ENCODE measurements around the gene LSS.

The LSS gene

GRCh38 chr21:46218906-46219590 lies 9.5 kb downstream of the LSS start:
- no peak for DNase-seq

DNA sequence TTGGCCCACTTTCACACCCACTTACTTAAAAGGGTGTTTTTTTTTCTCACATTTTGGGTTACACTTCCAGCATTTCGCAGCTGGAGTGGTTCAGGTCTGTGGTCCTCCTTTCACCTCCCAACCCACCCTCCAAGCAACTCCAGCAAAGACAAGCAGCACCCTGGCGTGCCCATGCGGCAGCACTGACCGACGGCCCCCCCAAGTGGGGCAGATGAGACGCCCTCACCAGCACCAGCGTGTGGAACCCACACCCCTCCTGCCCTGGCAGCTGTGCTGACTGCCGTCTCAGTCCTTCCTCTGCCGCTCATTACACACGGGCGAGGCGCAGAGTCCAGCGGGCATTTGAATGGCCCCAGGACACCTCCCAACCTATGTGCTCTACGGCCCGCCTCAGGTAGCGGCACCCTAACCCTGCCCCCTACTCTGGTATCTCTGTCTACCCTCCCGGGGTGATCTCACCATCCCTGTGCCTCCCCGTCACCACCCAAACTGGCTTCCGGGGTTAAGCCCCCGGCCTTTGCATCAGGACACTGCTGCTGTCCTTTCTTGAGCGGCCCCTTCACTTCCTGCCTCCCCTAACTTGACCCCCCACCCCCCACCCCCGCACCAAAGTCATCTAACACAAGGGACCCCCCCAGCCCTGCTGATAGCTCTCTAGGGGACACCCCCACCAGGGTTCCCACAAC lies 10.9 kb downstream of the LSS start:
- DNase-seq: no peak

DNA sequence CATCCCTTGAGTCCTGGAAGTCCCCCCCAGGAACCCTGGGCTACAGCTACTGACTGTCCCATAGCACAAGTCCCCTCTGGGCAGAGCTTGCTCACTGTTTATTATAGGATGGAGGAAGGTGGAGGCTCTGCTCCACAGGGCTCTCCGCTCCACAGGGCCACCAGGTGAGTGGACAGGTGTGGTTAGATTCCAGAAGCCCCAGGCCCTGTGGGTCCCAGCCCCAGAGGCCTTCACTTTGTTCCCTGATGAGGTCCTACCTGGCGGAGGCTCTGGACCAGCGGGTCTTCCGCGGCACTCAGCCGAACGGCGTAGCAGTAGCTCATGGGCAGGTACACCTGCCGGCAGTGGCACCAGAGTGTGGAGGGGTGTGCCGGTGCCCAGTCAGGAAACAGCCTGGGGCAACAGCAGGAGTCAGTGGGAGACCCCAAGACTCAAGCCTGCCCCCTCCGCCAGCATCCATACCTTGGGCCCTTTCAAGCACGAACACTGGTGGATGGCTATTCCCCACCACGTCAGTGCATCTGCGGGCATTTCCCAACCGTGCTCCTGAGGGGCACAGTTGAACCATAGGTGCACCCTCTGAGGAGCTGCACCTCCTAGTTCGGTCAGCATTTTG lies 12.3 kb downstream of the LSS start:
- DNase-seq: no peak

DNA sequence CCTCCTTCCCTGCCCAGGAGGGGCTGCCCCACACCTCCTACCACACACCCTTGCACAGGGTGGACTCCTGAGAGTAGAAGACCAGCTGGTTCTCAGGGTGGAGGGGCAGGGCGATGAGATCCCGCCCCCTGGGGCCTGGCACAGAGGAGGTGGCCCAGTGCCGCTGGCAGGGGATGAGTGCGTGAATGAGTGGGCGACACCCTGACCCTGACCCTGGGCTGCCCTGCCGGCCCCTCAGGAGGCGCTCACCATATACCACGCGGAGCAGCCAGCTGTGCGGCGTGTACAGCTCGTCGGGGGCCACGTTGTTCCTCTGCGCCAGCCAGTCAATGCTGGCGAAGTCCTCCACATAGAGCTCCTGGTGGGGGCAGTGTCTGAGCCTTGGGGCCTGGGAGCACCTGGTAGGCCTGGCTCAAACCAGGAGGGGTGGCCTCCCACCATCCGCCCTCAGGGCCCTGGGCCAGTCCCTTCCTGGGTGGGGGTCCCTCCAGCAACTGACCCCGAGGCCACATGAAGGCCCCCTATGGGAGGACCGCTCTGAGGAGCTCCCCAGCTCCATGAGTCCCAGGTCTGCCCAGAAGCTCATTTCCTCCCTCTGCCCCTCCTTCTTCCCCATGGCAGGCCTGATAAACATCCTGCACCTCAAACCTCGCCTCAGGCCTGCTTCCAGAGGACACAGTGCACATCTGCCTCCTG lies 13.0 kb downstream of the LSS start:
- no peak for DNase-seq

DNA sequence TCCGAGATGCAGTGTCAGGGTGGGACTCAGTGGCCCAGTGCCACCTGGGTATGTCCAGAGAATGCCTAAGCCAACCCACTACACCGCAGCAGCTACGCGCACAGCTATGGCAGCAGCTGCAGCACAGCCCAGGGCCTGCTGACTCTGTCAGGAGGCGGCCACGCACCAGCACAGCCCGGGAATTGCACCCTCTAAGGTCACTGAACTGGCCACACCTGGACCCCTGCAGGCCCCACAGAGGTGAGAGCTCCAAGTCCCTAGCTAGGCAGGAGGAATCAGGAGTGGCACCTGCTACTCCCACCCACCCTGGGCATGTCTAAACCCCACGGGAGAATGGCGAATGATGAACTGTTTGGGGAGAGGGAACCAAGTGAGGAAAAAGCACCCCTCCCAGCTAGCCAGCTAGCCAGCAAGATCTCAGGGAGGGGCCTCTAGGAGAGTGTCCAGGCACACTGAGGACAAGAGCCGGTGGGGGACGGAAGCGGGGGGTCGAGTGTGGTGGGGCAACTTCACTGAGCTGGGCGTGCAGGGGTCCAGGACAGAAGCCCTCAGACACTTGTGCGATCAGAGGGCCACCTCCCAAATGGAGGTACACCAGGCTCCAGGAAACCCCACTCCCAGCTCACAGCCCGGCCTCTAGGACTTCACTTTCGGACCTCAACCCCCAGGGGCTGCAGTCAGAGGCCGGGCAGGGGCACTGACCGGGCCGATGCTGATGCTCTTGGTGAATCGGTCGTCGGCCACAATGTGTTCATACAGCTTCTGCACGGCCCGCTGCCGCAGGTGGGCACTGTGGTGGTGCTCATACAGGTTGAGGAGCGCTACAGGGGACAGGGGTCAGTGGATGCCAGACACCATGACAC lies 13.9 kb downstream of the LSS start:
- no peak for DNase-seq

DNA sequence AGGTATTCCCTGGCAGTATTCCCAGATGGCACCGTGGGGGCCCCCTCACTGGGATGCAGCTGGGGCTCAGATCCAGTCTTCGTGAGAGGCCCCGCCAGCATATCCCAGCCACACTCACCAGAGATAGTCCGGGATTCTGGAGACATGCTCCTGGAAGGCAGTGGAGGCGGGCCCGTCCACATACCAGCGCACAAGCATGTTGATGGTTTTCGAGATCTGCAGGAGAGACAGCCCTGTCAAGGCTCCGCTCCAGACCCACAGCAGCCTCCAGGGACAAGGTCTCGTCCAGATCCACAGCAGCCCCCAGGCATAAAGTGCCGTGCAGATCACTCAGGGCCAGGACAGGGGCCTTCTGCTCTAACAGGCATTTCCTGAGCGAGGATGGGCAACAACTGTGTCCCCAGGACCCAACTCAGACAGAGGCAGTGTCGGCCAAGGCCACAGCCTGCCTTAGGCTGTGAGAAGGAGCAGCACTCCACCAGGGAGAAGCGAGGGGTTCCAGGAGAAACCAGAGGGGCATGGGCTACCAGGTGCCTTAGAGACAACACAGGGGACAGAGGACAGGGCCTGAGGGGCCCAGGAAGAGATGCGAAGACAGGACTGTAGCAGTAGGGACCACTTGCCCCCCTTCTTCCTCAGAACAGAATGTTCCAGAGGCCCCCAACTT lies 14.8 kb downstream of the LSS start:
- no peak for DNase-seq

DNA sequence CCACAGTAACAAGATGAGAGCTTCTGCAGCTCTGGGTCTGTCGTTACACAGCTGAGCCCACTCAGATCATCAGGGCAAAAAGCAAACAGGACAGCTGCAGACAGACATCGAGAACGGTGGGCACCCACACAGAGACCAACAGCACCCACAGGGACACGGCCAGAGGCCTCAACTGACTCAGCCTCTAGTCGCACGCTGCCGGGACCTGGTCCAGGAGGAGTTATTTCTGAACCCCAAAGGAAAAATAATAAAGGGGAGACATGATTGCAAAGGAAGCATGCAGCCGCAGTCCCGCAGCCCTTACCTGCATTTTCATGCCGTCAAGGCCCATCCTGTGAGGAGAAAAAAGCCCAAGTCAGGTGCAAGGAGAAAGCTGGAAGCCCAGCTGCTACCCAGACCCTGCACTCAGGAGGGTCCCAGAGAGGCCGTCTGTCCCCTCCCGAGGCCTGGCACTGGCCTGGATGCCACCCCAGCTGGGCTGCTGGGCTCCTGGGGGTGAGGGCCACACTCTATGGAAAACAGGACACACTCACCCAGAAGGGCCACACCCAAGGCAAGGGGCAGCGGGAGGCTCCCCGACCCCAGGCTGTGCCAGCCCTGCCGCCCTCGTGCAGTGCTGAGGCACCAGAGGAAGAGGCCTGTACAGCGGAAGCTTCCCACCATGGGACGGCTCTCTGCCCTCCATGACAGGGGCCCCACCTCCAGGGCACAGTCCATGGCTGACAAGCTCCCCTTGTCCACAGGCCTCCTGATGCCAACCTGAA lies 15.7 kb downstream of the LSS start:
- no peak for DNase-seq

DNA sequence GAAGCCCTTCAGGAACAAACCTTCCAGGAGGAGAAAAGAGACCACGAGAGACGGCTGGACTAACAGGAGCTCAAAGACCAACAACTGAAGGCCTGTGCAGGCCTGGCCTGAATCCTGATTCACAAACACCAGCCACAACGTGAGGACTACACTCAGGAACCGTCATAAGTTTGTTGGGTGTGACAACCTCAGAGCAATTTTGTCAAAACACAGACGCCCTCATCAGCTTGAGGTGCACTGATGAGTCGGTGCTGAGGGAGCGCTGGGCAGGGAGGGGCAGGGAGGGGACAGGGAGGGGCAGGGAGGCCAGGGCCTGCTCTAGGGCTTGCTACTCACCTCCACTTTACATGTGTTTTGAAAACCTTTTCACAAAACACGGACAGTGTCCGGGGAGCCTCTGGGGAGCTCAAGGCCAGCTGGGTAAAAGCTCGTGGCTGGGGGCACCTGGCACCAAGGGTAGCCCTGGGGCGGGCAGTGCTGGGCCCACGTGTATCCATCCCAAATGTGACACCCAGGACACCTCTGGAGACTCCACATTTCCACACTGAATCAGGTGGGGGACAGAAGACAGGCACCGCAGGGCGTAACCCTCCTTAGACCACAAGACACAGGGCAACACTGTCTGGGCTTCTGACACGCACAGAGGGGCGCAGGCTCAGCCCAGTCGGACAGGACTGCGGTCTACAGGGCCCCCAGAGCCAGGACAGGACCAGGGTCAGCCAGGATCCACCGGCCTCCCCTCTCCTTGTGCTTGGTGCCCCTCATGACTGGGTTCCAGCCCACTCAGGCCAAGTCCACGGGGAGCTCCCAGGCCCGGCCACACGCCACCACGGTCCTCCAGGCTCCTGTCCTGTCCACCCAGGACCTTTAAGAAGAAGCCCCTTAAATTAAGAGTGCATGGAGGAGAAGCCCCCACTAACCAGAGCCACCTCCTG lies 16.5 kb downstream of the LSS start:
- no peak for DNase-seq

DNA sequence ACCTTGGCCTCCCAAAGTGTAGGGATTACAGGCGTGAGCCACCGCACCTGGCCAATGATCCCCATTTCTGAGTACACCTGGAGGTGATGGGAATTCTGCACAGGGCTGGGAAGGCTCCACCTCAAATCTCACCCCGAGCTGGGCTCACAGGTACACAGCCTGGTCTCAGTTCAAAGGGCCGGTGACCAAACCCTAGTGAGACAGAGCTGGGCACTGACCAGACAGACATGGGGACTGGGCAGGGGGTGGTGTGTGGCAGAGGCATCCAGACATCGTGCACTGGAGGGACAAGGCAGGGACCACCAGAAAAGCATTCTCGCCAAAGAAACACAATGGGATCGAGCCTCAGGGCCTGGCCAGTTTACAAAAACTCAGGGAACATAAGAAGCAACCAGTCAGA lies 17.2 kb downstream of the LSS start:
- DNase-seq: no peak

GRCh38 chr21:46210378-46211136 lies 18.0 kb downstream of the LSS start:
- no peak for DNase-seq

- DNase-seq: no peak
Observed at GRCh38 chr21:46208761-46209721, 19.5 kb downstream of the LSS start.

DNA sequence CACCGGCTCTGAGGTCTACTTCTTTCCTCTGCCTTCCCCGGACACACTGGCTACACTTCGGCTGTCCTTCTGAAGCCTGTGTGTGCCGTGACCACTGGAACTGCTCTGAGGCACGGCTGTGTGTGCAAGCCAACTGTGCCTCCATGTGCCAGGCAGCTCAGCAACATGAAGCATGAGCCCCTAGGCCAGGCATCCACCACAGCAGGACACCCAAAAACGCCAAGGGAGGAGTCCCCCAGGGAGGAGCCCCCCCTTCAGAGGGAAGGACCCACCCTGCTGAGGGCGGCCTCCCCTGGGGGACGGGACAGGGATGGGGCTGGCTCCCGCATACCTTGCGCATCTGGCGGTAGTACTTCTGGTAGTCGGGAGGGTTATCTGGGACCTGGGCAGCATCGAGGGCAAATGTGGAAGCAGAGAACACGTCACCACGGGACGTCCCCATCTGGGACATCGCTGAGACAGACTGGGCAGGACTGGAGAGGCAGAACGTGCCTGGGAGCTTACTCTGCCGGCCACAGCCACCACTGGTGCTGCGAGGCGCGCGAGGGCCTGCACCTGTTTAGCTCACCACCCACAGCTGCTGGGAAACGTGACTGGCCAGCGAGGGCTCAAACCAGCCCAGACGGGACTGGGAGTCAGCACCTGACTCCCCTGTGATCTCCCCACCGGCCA lies 20.5 kb downstream of the LSS start:
- no peak for DNase-seq

DNA sequence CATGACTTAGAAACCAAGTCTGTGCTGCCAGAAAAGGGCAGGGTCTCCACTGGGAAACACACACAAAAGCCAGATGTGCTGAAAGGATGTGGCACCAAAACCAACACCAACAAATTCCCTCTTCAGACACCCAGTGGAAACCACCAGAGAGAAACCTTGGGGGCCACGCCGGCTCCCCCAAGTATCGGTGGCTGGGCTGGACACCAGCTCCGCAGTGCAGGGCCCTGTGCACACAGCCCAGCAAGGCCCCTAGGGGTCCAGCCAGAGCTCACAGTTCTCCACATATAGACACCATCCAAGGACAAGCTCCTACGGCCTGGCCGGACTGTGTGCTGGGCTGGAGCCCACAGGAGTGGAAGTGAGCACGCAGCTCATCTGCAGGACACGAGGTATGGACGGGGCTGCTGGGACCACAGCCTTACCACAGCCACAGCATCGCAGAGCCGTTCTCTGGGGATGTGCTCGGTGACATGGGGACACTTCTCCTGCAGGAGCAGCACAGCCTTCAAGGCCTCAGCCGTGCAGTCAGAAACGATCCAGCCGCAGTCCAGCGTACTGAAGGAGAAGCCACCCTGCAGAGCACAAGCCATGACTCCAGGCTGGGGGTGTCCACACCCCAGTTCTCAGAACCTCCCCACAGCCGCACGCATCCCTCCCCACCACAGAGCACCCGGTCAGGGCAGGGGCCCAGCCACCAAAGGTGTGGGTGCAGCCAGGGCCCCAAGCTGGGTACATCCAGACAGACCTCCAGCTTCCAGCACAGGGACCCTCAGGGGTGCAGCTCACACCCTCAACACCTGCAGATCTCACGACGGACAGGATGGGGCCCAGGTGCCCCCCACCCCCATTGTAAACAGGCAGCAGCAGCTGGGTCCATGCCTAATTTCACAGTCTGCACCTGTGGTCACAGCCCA lies 21.3 kb downstream of the LSS start:
- no peak for DNase-seq

- no peak for DNase-seq
Observed at GRCh38 chr21:46206163-46207005, 22.2 kb downstream of the LSS start.

- DNase-seq: no peak
Observed at GRCh38 chr21:46205766-46206162, 22.8 kb downstream of the LSS start.

GRCh38 chr21:46205166-46205565 lies 23.4 kb downstream of the LSS start:
- no peak for DNase-seq
